Endothelial cell of umbilical vein (primary cell): ENCODE data around the gene NIN.

Experiments used
- CTCF ChIP-seq, 2 donors: IDR thresholded peaks; 1 replicate in 1 of 2; 2 replicates in 1 of 2; pipeline ENCODE4 v1.5.1; 2011; ENCODE audit warnings: low read length in 2 of 2, mild to moderate bottlenecking in 2 of 2, moderate library complexity in 2 of 2, control low read depth in 1 of 2, inconsistent platforms in 1 of 2, low read depth in 1 of 2; ENCODE audit not compliant: insufficient read depth in 1 of 2; ENCODE audit errors: extremely low read depth in 1 of 2
- EZH2 ChIP-seq: IDR thresholded peaks from 2 replicates; pipeline ENCODE4 v1.6.1; 2012; ENCODE audit warnings: borderline replicate concordance, low read depth, mild to moderate bottlenecking, moderate library complexity, low read length, inconsistent platforms; ENCODE audit not compliant: severe bottlenecking
- JUN ChIP-seq: IDR thresholded peaks from 2 replicates; pipeline ENCODE4 v1.6.1; 2011; ENCODE audit warnings: borderline replicate concordance, low read depth; ENCODE audit not compliant: insufficient read length, insufficient read depth
- MYC ChIP-seq: IDR thresholded peaks from one replicate; pipeline ENCODE4 v1.6.1; 2011; ENCODE audit warnings: mild to moderate bottlenecking, low read depth, low read length
- POLR2A ChIP-seq: IDR thresholded peaks from 2 replicates; pipeline ENCODE4 v1.6.1; 2012; ENCODE audit warnings: low read depth, mild to moderate bottlenecking, control low read depth, low read length
- POLR2AphosphoS5 ChIP-seq: IDR thresholded peaks from 2 replicates; pipeline ENCODE4 v1.6.1; 2012; ENCODE audit warnings: low read depth, mild to moderate bottlenecking, control low read depth, low read length, moderate library complexity; ENCODE audit not compliant: insufficient read depth

DNA sequence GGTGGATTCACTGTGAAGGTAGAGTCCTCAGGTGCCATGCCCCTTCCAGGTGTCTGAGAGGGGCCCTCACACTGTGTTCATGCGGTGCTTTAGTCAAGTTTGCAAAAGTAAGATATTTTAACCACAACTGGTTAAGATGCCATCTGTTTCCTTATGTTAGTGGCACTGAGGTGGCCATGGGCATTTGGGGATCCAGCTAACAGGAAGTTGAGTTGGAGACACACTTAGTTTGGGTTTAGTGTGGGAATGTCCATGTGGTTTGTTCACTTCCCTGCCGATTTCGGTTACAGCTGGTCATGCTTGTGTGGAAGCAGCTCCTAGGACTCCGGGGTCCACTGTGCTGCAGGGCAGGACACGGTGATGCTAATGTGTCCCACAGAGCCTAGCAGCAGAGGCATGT, 23.6 kb upstream of the NIN start:
- no peak for TF ChIP-seq POLR2A
- TF ChIP-seq JUN = no peak
- TF ChIP-seq CTCF (IDR thresholded peaks at IDR 0.05; ENCODE audit: extremely low read depth in 1 of 2, insufficient read depth in 1 of 2, low read depth in 1 of 2, low read length in 2 of 2) = no peak
- no peak for TF ChIP-seq EZH2
- TF ChIP-seq POLR2AphosphoS5 = no peak
- TF ChIP-seq MYC = no peak
